Fibroblast of the aortic adventitia (primary cell): ENCODE results near the gene BTBD16. TPM values are rescaled to one million over a fixed set of nuclear protein-coding genes. Genes with fewer than 3 reads are reported as not detected.
A peak's percentile ranks its signal among the peaks of the same experiment; 100 is the strongest.

ENCODE experiments used
- DNase-seq: peaks from one replicate; pipeline ENCODE4 v3.0.0-alpha.2; 2010; ENCODE audit warnings: low read depth
- H3K4me3 ChIP-seq: 2 replicates; pipeline ENCODE4 v1.5.1; 2011; ENCODE audit warnings: low read depth, mild to moderate bottlenecking, control low read depth, low read length, moderate library complexity
- total RNA-seq: library from RNA; depleted of rRNA; stranded (reverse); fragments of >200 nt; gene quantifications from 2 replicates; pipeline ENCODE4 v1.2.3, GENCODE V29; 2012; ENCODE audit warnings: low replicate concordance
- TF ChIP-seq, protein P1 (sequence below): IDR thresholded peaks from 2 replicates; pipeline ENCODE4 v1.5.1; 2011; ENCODE audit warnings: mild to moderate bottlenecking, low read length, control low read depth, inconsistent platforms; ENCODE audit not compliant: insufficient read depth

The BTBD16 gene
- total RNA-seq, 1 donor, result 0.09 TPM

DNA sequence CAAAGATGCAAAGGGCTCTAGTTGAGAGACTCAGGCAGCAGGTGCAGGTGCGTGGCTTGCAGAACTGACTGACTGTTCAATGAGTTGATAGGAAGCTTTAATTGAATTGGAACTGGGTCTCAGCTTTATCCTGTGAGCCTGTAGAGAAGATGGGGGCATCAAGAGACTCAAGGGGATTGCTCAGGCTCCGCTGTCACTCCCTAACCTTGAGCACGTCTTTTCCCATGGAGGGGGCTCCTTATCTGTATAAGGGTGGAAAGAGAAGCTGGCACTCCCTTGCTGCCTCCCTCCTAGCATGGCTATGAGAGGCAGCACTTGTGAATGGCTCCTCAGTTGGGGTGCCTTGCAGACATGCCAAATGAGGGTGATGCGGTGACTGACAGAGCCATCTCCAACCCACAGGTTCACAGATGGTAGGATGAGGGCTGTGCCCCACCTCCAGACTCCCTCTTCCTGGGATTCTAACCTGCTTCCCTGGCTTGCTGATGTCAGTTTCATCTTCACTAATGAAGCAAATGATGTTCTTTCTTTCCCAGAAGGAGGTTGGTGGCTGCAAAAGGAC is 91.0 kb downstream of the BTBD16 start:
- H3K4me3 ChIP-seq, result no peak overlapping the region
- TF ChIP-seq, protein P1, sequence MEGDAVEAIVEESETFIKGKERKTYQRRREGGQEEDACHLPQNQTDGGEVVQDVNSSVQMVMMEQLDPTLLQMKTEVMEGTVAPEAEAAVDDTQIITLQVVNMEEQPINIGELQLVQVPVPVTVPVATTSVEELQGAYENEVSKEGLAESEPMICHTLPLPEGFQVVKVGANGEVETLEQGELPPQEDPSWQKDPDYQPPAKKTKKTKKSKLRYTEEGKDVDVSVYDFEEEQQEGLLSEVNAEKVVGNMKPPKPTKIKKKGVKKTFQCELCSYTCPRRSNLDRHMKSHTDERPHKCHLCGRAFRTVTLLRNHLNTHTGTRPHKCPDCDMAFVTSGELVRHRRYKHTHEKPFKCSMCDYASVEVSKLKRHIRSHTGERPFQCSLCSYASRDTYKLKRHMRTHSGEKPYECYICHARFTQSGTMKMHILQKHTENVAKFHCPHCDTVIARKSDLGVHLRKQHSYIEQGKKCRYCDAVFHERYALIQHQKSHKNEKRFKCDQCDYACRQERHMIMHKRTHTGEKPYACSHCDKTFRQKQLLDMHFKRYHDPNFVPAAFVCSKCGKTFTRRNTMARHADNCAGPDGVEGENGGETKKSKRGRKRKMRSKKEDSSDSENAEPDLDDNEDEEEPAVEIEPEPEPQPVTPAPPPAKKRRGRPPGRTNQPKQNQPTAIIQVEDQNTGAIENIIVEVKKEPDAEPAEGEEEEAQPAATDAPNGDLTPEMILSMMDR, result no peak
- no peak for DNase-seq

DNA sequence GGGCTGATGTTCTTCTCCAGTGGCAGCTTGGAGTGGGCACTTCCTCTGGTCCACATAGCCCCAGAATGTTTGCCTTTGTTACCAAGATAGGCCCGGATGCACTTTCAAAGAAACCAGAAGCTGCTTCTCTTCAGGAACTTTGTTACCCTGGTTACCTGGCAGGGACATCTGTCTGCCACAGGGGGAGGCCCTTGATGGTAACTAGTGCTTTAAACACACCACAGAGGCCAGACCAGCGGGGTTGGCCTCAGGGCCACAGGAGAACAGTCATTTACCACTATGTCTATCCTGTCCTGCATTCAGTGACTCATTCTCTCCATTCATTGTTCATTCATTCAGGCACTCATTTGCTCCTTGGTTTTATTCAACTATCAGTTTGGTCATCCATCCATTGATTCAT is 91.5 kb downstream of the BTBD16 start:
- TF ChIP-seq, protein P1, result no peak
- H3K4me3 ChIP-seq, result no peak overlapping the region

DNA sequence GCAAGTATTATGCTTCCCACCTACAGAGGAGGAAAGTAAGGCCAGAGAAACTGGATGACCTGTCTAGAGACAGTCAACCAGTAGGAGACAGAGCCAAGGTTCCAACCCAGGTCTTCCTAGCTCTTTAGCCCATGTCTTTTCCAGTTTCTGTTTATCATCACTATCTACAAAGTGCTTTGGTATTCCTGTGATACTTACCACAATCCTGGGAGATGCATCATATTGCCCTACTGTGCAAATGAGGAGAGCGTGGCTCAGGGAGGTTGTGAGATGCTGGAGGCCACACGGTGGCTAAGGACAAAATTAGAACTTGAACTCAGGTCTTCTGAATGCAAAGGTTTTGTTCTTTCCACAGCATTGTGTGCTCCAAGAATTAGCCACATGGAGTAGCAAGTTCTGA is 92.2 kb downstream of the BTBD16 start:
- H3K4me3 ChIP-seq, result no peak overlapping the region
- no peak for DNase-seq
- TF ChIP-seq, protein P1, result no peak

More for the DNA sequence above, 91.5 kb downstream of the BTBD16 start:
- DNase-seq, result peak; percentile 8

DNA sequence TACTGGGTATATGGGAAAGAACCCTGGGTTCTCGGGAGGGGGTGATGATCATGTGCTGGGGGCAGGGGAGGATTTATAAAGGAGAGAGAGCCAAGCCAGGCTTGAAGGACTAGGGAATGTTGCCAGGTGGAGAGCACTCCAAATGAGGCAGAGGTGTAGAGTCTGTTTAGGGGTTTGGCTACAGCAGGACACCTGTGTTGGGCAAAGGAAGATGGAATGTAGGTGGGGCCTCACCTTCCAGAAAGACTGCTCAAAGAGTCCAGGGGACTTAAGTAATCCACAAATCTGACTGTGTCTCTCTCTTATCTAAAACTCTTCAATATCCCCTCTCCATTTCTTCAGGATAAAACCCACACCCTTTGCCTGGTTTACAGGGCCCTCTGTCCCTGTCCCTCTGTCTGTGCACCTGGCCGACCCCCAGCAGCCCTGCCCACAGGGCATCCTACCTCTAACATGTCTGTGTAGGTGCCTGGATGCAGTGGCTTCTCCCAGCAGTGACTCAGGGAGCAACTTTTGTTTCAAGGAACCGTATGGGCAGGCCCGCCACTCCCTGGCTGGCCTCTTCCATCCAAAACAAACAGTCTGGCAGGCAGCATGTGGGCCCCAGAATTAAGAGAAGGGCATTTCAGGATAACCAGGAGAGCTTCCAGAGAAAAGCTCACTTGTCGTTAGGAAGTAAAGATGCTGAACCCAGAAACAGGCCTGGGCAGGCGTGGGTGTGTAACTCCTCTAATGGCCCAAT is 92.8 kb downstream of the BTBD16 start:
- peak; percentile 40 for DNase-seq
- no peak overlapping the region for H3K4me3 ChIP-seq
- TF ChIP-seq, protein P1, result no peak

DNA sequence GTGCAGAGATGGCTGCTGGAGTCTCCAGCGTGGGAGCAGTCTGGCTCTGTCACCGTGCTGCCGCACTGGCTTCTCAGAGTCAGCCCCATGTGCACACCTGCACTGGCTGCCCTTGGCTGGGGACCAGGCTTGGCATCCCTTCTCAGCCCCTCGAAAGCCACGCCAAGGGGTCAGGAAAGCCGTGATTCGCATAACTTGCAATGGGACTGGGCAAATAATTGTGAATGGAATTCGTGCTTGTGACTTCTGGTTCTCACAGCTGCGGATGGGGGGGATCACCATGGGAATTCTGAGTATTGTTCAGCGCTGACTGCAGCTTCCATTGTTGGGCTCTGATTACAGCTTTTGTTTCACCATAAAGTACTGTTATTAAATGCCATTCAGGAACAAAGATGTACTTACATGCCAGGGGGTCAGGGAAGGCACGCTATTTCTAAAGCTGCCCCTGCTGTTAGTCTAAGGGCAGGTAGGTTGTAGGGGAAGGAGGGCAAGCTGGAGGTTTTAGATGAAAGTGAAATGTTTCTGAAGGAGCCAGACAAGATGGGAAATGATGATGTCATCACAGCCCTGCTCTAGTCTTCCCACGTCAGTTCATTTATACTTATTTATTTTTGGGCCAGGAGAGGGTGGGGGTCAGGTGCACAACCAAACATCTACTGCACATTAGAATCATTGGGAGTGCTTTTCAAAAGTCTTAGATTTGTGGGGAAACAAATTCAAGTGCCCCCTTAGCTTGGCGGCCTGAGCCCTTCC is 97.6 kb downstream of the BTBD16 start:
- H3K4me3 ChIP-seq, result no peak overlapping the region
- DNase-seq, result peak; percentile 12
- TF ChIP-seq, protein P1, result no peak

DNA sequence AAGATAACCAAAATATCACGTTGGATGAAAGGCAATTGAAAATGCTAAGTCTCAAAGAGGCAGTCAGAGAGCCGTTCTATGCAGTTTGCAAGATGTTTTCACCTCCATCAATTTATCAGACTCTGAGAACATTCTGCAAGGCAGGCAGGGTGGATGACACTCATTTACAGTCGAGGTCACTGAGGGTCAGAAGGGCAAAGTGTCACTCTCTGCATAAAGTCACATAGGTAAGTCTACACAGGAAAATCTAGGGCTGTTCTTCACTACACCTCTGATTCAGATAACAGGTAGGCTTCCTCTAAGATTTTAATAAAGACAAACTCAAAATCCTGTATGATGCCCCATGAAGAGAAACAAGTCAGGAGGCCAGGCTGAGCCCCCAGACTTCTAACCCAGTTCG is 102.0 kb downstream of the BTBD16 start:
- DNase-seq, result no peak
- TF ChIP-seq, protein P1, result no peak
- no peak overlapping the region for H3K4me3 ChIP-seq
